Activated naive CD8-positive, alpha-beta T cell treated with anti-CD3 and anti-CD28 coated beads, Interleukin-2, amount 50 U/mL, for 24 hours (primary cell): ENCODE measurements around the gene MAP2K7.

Experiments
- ATAC-seq: fragments of 150-1000 bp; cut with Tn5 transposase; one replicate; pipeline ENCODE4 v1.10.0; 2021
- DNase-seq: peaks from one replicate; pipeline ENCODE4 v3.0.0; 2021
- H3K27ac Mint-ChIP-seq: one replicate; pipeline ENCODE4 v1.8.0; 2021; ENCODE audit warnings: mild to moderate bottlenecking, mixed read lengths
- H3K27me3 Mint-ChIP-seq: one replicate; pipeline ENCODE4 v1.8.0; 2021; ENCODE audit warnings: mixed read lengths
- H3K36me3 Mint-ChIP-seq: one replicate; pipeline ENCODE4 v1.8.0; 2021; ENCODE audit warnings: low read depth, mixed read lengths
- H3K4me1 Mint-ChIP-seq: one replicate; pipeline ENCODE4 v1.8.0; 2021; ENCODE audit warnings: mixed read lengths
- H3K4me3 Mint-ChIP-seq: one replicate; pipeline ENCODE4 v1.8.0; 2021; ENCODE audit warnings: mild to moderate bottlenecking, moderate library complexity, mixed read lengths
- H3K9me3 Mint-ChIP-seq: one replicate; pipeline ENCODE4 v1.8.0; 2021; ENCODE audit warnings: mixed read lengths

Gene MAP2K7

DNA sequence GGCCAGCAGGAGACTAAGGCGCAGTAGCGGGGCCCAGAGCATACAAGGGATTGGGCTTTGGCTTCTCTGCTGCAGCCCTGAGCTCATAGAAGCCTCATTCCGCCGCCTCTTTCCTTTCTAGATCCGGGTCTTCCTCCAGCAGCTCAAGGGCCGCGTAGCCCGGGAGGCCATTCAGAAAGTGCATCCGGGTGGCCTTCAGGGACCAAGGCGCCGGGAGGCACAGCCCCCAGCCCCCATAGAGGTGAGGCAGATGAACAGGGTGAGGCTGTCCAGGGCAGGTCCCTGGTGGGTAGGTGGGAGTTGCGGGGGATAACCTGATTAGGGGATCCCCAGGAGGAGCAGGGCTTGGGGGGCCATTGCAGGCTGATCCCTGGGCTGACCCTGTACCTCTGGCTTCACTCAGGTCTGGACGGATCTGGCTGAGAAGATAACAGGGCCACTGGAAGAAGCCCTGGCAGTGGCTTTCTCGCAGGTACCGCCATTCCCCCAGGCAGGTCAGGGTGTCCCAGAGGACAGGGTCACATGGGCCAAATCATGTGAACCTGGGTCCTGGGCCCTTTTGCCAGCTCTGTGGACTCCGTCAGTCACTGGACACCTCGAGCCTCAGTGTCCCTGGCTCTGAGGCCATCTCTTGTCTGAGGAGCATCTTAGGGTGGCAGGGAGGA lies 17.8 kb downstream of the MAP2K7 start:
- no peak for ATAC-seq

DNA sequence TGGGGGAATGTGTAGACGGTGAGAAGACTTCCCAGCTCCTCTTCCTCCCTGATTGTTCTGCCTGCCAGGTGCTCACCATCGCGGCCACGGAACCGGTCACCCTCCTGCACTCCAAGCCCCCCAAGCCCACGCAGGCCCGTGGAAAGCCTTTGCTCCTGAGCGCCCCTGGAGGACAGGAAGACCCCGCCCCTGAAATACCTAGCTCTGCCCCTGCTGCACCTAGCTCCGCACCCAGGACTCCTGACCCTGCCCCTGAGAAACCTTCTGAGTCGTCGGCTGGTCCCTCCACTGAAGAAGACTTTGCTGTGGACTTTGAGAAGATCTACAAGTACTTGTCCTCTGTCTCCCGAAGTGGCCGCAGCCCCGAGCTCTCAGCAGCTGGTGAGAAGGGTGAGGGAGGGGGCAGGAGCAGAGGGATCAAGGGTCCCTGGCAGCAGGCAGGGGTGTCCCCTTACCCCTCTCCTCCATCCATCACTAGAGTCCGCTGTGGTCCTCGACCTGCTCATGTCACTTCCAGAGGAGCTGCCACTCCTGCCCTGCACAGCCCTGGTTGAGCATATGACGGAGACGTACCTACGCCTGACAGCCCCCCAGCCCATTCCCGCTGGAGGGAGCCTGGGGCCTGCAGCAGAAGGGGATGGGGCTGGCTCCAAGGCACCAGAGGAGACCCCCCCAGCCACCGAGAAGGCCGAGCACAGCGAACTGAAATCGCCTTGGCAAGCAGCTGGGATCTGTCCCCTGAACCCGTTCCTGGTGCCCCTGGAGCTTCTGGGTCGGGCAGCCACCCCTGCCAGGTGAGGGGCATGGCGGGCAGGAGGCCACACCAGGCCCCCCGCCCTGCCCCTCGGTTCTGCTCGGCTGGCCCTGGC lies 18.5 kb downstream of the MAP2K7 start:
- Mint-ChIP-seq H3K27ac (no peak overlapping the region), H3K4me1 (peaks cover 29% of the 10 kb centered on the region), H3K9me3 (no peaks in the 10 kb centered on the region), H3K27me3 (peaks cover 20% of the 10 kb centered on the region), H3K4me3 (no peak overlapping the region), H3K36me3 (no peaks in the 10 kb centered on the region)
- ATAC-seq, result no peak
- no peak for DNase-seq

More for the DNA sequence above, 17.8 kb downstream of the MAP2K7 start:
- DNase-seq, result no peak
- Mint-ChIP-seq H3K27ac (no peak overlapping the region), H3K4me3 (peak overlapping the region; percentile 79), H3K9me3 (no peaks in the 10 kb centered on the region), H3K36me3 (no peaks in the 10 kb centered on the region), H3K4me1 (peaks cover 29% of the 10 kb centered on the region), H3K27me3 (peaks cover 23% of the 10 kb centered on the region)

DNA sequence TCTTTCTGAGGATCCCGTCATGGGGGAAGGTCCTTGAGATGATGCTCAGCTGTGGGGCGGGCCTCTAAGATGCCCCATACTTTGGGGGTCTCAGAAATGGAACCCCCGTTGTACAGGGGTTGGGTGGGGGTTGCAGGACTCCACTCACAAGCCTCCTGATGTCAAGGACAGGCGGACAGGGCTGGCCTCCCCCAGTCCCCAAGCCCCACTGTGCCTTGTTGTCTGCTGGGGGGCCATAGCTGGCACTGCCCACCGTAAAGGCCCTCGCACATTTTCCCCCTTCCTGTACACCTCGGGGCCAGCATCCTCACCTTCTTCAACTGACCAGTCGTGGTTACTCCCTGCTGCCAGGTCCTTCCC lies 19.1 kb downstream of the MAP2K7 start:
- Mint-ChIP-seq H3K27me3 (peaks cover 20% of the 10 kb centered on the region), H3K27ac (no peak overlapping the region)

DNA sequence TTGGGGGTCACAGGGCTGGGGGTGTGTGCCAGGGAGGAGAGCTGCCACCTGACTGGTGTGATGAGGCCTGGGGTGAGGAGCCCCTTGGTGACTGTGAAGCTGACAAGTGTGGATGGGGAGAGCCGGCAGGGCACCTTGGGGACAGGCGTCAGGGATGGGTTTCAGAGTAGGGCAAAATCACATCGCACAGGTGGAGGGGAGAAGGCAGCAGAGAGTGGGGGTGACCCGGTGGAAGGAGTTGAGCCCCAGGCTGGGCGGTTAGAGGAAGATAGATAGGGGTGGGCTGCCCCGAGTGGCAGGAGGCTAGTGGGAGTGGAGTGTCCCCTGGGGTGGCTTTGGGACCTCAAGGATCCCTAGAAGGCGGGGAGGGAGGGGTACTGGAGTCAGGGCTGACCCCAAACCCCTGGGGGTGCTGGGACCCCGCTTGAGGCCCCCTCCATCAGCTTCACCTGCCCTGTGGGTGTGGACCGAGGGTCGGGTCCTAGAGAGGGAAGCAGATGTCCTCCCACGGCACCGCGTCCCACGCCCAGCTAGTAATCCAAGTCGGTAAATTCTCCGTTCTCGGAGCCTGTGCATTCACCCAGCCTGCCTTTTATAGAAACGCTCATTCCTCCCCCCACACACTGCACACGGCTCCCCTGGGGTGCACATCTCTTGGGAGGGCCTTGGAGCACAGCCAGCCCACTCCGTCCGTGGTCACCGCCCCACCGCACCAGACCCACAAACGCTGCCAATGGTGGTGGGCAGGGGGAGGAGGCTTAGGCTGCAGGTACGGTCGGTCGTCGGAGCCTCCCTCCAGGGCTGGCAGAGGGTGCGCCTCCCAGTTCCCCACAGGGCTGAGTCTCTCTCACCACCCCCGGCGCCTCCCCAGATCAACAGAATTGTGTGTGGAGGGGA lies 19.9 kb downstream of the MAP2K7 start:
- no peak for ATAC-seq
- no peak overlapping the region for H3K4me3 Mint-ChIP-seq
- no peak for DNase-seq
- no peaks in the 10 kb centered on the region for H3K9me3 Mint-ChIP-seq
- peaks cover 1% of the 10 kb centered on the region for H3K36me3 Mint-ChIP-seq
- H3K27me3 Mint-ChIP-seq, result peaks cover 13% of the 10 kb centered on the region
- H3K4me1 Mint-ChIP-seq, result peaks cover 28% of the 10 kb centered on the region
- no peak overlapping the region for H3K27ac Mint-ChIP-seq

More for the DNA sequence above, 19.1 kb downstream of the MAP2K7 start:
- H3K36me3 Mint-ChIP-seq, result no peaks in the 10 kb centered on the region
- no peaks in the 10 kb centered on the region for H3K9me3 Mint-ChIP-seq
- DNase-seq, result no peak
- H3K4me1 Mint-ChIP-seq, result peaks cover 29% of the 10 kb centered on the region
- H3K4me3 Mint-ChIP-seq, result no peak overlapping the region
- no peak for ATAC-seq

DNA sequence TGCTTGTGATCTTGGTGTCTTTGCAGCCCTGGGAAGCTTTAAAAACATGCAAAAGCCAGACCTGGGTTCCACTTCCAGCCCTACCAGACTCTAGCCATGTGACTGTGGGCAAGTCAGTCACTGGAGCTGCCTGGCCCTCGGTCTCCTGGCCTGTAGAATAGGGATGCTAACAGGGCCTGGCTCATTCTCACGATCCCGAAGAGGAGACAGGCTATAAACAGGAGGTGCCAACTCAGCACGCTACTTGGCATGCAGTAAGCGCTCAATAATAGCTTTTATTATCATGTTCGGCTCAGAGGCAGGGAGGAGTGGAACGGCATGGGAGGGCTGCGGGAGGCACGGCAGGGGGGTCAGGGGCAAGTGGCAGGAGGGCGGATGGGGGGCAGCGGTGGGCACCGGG lies 20.6 kb downstream of the MAP2K7 start:
- no peak overlapping the region for H3K27ac Mint-ChIP-seq
- H3K9me3 Mint-ChIP-seq, result no peaks in the 10 kb centered on the region
- H3K4me3 Mint-ChIP-seq, result peak overlapping the region; percentile 46
- DNase-seq (no peak), ATAC-seq (no peak)
- peaks cover 35% of the 10 kb centered on the region for H3K4me1 Mint-ChIP-seq
- peaks cover 9% of the 10 kb centered on the region for H3K27me3 Mint-ChIP-seq
- peaks cover 7% of the 10 kb centered on the region for H3K36me3 Mint-ChIP-seq

- Mint-ChIP-seq H3K36me3 (peaks cover 7% of the 10 kb centered on the region), H3K4me1 (peaks cover 36% of the 10 kb centered on the region)
- no peak for DNase-seq
These were observed 21.0 kb downstream of the MAP2K7 start for GRCh38 chr19:7924651-7925170.

DNA sequence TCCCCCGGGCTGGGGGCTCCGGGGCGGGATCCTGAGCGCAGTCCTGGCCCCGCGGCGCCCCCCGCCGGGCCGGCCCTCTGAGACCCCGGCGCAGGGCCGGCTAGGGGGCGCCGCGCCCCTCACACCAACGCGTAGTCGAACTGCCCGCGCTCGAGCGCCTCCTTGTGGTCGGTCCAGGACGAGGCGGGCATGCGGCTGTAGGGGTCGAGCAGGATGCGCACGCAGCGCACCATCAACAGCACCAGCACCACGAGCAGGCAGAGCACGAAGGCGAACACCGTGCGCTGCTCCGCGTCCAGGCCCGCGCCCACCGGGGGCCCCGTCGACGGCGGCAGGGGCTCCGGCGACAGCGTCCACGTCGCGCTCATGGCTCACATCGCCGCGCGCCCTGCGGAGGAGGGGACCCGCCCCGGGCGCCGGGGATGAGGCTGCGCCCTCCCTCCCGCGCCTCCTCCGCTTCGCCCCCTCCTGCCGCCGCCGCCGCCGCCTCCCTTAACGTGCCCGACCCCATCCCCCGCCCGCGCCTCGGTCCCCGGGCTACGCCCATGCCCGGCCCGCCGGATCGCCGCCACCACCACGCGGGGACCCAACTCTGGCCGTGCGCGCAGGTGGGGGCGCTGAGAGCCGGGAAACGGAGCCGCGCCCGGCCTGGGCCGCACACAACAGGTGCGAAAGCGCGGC lies 21.6 kb downstream of the MAP2K7 start:
- peak; percentile 53 for ATAC-seq
- Mint-ChIP-seq H3K9me3 (no peaks in the 10 kb centered on the region), H3K27me3 (peaks cover 2% of the 10 kb centered on the region), H3K4me3 (peak overlapping the region; percentile 73), H3K4me1 (peaks cover 35% of the 10 kb centered on the region), H3K27ac (peak overlapping the region; percentile 83), H3K36me3 (peaks cover 7% of the 10 kb centered on the region)
- DNase-seq, result peak; percentile 88

More at GRCh38 chr19:7924651-7925170, 21.0 kb downstream of the MAP2K7 start:
- ATAC-seq, result no peak
- no peak overlapping the region for H3K4me3 Mint-ChIP-seq
- no peak overlapping the region for H3K27ac Mint-ChIP-seq
- peaks cover 6% of the 10 kb centered on the region for H3K27me3 Mint-ChIP-seq
- no peaks in the 10 kb centered on the region for H3K9me3 Mint-ChIP-seq

- Mint-ChIP-seq H3K36me3 (peaks cover 12% of the 10 kb centered on the region), H3K27me3 (peaks cover 2% of the 10 kb centered on the region), H3K4me3 (peak within 1 kb of the TSS; percentile 73), H3K4me1 (peaks cover 34% of the 10 kb centered on the region), H3K9me3 (no peaks in the 10 kb centered on the region), H3K27ac (peak within 1 kb of the TSS; percentile 83)
- DNase-seq (peak; percentile 82), ATAC-seq (peak; percentile 37)
These were observed 22.5 kb downstream of the MAP2K7 start, which contains the start of gene CTXN1 for GRCh38 chr19:7926021-7926726. Gene CTXN1 (minus strand): TSS chr19:7926135. CDS start chr19:7925538, 597 bp downstream.

- DNase-seq, result no peak
- peaks cover 12% of the 10 kb centered on the region for H3K36me3 Mint-ChIP-seq
- ATAC-seq, result no peak
- peaks cover 2% of the 10 kb centered on the region for H3K27me3 Mint-ChIP-seq
- peak overlapping the region; percentile 45 for H3K4me3 Mint-ChIP-seq
- H3K27ac Mint-ChIP-seq, result peak overlapping the region; percentile 46
- H3K9me3 Mint-ChIP-seq, result no peaks in the 10 kb centered on the region
- peaks cover 34% of the 10 kb centered on the region for H3K4me1 Mint-ChIP-seq
These were observed 23.3 kb downstream of the MAP2K7 start for GRCh38 chr19:7926727-7927604.

GRCh38 chr19:7927605-7928333 lies 24.1 kb downstream of the MAP2K7 start:
- H3K36me3 Mint-ChIP-seq, result peaks cover 12% of the 10 kb centered on the region
- H3K4me1 Mint-ChIP-seq, result peaks cover 31% of the 10 kb centered on the region
- DNase-seq, result no peak
- H3K27me3 Mint-ChIP-seq, result peaks cover 2% of the 10 kb centered on the region
- no peak overlapping the region for H3K4me3 Mint-ChIP-seq
- H3K27ac Mint-ChIP-seq, result no peak overlapping the region
- no peak for ATAC-seq
- H3K9me3 Mint-ChIP-seq, result no peaks in the 10 kb centered on the region

GRCh38 chr19:7928334-7928706 lies 24.6 kb downstream of the MAP2K7 start:
- peaks cover 2% of the 10 kb centered on the region for H3K27me3 Mint-ChIP-seq
- DNase-seq (no peak), ATAC-seq (no peak)
- peaks cover 31% of the 10 kb centered on the region for H3K4me1 Mint-ChIP-seq
- H3K4me3 Mint-ChIP-seq, result no peak overlapping the region
- no peak overlapping the region for H3K27ac Mint-ChIP-seq
- no peaks in the 10 kb centered on the region for H3K9me3 Mint-ChIP-seq
- peaks cover 12% of the 10 kb centered on the region for H3K36me3 Mint-ChIP-seq
